HTR-8/SVneo (cell line): ENCODE measurements around the gene NKX6-2.

Experiments used
- DNase-seq: peaks from one replicate; pipeline ENCODE4 v3.0.0; 2011; ENCODE audit warnings: low spot score, mixed read lengths; ENCODE audit not compliant: insufficient read length
- FAIRE-seq: peaks from 2 replicates; lab custom pipeline; 2011; peaks lifted over from hg19 to GRCh38; lab: Jason Lieb, UNC

NKX6-2 gene

GRCh38 chr10:132813560-132814468, 27.9 kb upstream of the NKX6-2 start:
- FAIRE-seq, result no peak

GRCh38 chr10:132813001-132813401, 27.1 kb upstream of the NKX6-2 start:
- no peak for FAIRE-seq
- DNase-seq, result no peak

More at GRCh38 chr10:132813560-132814468, 27.9 kb upstream of the NKX6-2 start:
- DNase-seq, result no peak

- FAIRE-seq (no peak), DNase-seq (no peak)
Observed at GRCh38 chr10:132812520-132812919, 26.6 kb upstream of the NKX6-2 start.

- FAIRE-seq, result no peak
Observed at GRCh38 chr10:132811891-132812481, 26.0 kb upstream of the NKX6-2 start.

GRCh38 chr10:132810807-132811700, 25.1 kb upstream of the NKX6-2 start:
- FAIRE-seq (no peak), DNase-seq (no peak)

More at GRCh38 chr10:132811891-132812481, 26.0 kb upstream of the NKX6-2 start:
- no peak for DNase-seq

GRCh38 chr10:132810141-132810806, 24.3 kb upstream of the NKX6-2 start:
- FAIRE-seq, result no peak
- DNase-seq, result no peak

GRCh38 chr10:132809232-132810140, 23.5 kb upstream of the NKX6-2 start:
- no peak for DNase-seq
- no peak for FAIRE-seq

GRCh38 chr10:132808383-132809231, 22.7 kb upstream of the NKX6-2 start:
- FAIRE-seq (no peak), DNase-seq (no peak)

- DNase-seq (no peak), FAIRE-seq (no peak)
Observed at GRCh38 chr10:132807621-132808049, 21.7 kb upstream of the NKX6-2 start.

- FAIRE-seq (no peak), DNase-seq (no peak)
Observed at GRCh38 chr10:132806561-132807003, 20.6 kb upstream of the NKX6-2 start.

- DNase-seq (no peak), FAIRE-seq (no peak)
Observed at GRCh38 chr10:132806110-132806509, 20.2 kb upstream of the NKX6-2 start.

GRCh38 chr10:132805599-132805998, 19.7 kb upstream of the NKX6-2 start:
- no peak for FAIRE-seq
- DNase-seq, result no peak

- DNase-seq (no peak), FAIRE-seq (no peak)
Observed at GRCh38 chr10:132804785-132805426, 19.0 kb upstream of the NKX6-2 start.

GRCh38 chr10:132804287-132804686, 18.3 kb upstream of the NKX6-2 start:
- no peak for FAIRE-seq
- no peak for DNase-seq

GRCh38 chr10:132803416-132804210, 17.7 kb upstream of the NKX6-2 start:
- DNase-seq (no peak), FAIRE-seq (no peak)

- FAIRE-seq (no peak), DNase-seq (no peak)
Observed at GRCh38 chr10:132802694-132803320, 16.9 kb upstream of the NKX6-2 start.
